GM23248 (cell line): ENCODE results near the gene TMEM250. TPM values are rescaled to one million over a fixed set of nuclear protein-coding genes. Genes with fewer than 3 reads are reported as not detected.

Experiments
- DNase-seq: peaks from one replicate; pipeline ENCODE4 v3.0.0-alpha.2; 2015
- H2AFZ ChIP-seq: fragments of 200-600 bp; sonication (generic); 2 replicates; pipeline ENCODE4 v1.6.1; 2016; ENCODE audit warnings: antibody characterized with exemption
- H3F3A ChIP-seq: fragments of 200-600 bp; sonication (generic); 2 replicates; pipeline ENCODE4 v1.6.1; 2016; ENCODE audit warnings: mild to moderate bottlenecking, antibody characterized with exemption, mixed run types; ENCODE audit not compliant: insufficient read depth
- H3K27ac ChIP-seq: fragments of 200-600 bp; sonication (generic); 2 replicates; pipeline ENCODE4 v1.5.1; 2016; ENCODE audit warnings: mild to moderate bottlenecking
- H3K27me3 ChIP-seq: fragments of 200-600 bp; sonication (generic); replicated peaks from 2 replicates; pipeline ENCODE4 v1.6.1; 2016; ENCODE audit warnings: mild to moderate bottlenecking; ENCODE audit not compliant: insufficient read depth
- H3K36me3 ChIP-seq: fragments of 200-600 bp; sonication (generic); 2 replicates; pipeline ENCODE4 v1.6.1; 2016; ENCODE audit warnings: low read depth, mild to moderate bottlenecking
- H3K4me1 ChIP-seq: fragments of 200-600 bp; sonication (generic); 2 replicates; pipeline ENCODE4 v1.6.1; 2016; ENCODE audit warnings: mild to moderate bottlenecking; ENCODE audit not compliant: insufficient read depth
- H3K4me2 ChIP-seq: fragments of 200-600 bp; sonication (generic); one replicate; pipeline ENCODE4 v1.6.1; 2016; ENCODE audit warnings: mild to moderate bottlenecking; ENCODE audit not compliant: unreplicated experiment
- H3K4me3 ChIP-seq: fragments of 200-600 bp; sonication (generic); 2 replicates; pipeline ENCODE4 v1.5.1; 2016; ENCODE audit warnings: mild to moderate bottlenecking
- H3K79me2 ChIP-seq: fragments of 200-600 bp; sonication (generic); 2 replicates; pipeline ENCODE4 v1.6.1; 2016; ENCODE audit warnings: mild to moderate bottlenecking; ENCODE audit not compliant: insufficient read depth
- H3K9ac ChIP-seq: fragments of 200-600 bp; sonication (generic); 2 replicates; pipeline ENCODE4 v1.6.1; 2016; ENCODE audit warnings: mild to moderate bottlenecking
- H3K9me2 ChIP-seq: fragments of 200-600 bp; sonication (generic); 2 replicates; pipeline ENCODE4 v1.6.1; 2016; ENCODE audit warnings: mixed run types, mild to moderate bottlenecking, moderate library complexity; ENCODE audit not compliant: insufficient read depth
- H3K9me3 ChIP-seq: fragments of 200-600 bp; sonication (generic); one replicate; pipeline ENCODE4 v1.6.1; 2017; ENCODE audit warnings: low read depth
- H4K20me1 ChIP-seq: fragments of 200-600 bp; sonication (generic); 2 replicates; pipeline ENCODE4 v1.6.0; 2016; ENCODE audit not compliant: insufficient read depth
- EZH2 ChIP-seq: fragments of 200-600 bp; sonication (generic); IDR thresholded peaks from 2 replicates; pipeline ENCODE4 v1.6.1; 2018; ENCODE audit warnings: antibody characterized with exemption, mild to moderate bottlenecking; ENCODE audit not compliant: insufficient read depth, poor library complexity, severe bottlenecking
- EZH2phosphoT487 ChIP-seq: fragments of 200-600 bp; sonication (generic); IDR thresholded peaks from 2 replicates; pipeline ENCODE4 v1.6.1; 2018; ENCODE audit warnings: antibody characterized with exemption, moderate library complexity, mild to moderate bottlenecking, low read depth; ENCODE audit not compliant: insufficient read depth
- WGBS, 2 experiments: methylation state at CpG; one replicate each; pipeline ENCODE4 v1.1.6; 2015 to 2017; ENCODE audit warnings: low lambda C conversion rate in 2 of 2, low coverage in 1 of 2; ENCODE audit errors: missing lambda C conversion rate in 2 of 2; 5-methylcytosine and 5-hydroxymethylcytosine counted together
- in situ Hi-C: fragments of 300-500 bp; cut with MboI; formaldehyde crosslinking; loops from 2 replicates; pipeline ENCODE4 v1.15.0; 2020
- polyA plus RNA-seq: library from polyadenylated mRNA; unstranded; fragments of >200 nt; fragmentation: Nextera tagmentation; extraction: Ambion mirVana; gene quantifications from 2 replicates; pipeline ENCODE4 v1.2.1, GENCODE V29; 2016
- total RNA-seq: library from RNA; depleted of rRNA; stranded (reverse); fragments of >200 nt; shearing (Covaris generic); gene quantifications from 2 replicates; pipeline ENCODE4 v1.2.3, GENCODE V29; 2014

Gene TMEM250
- total and polyA plus RNA-seq, 2 experiments from 2014 or later = 25.9 to 69.7 TPM

DNA sequence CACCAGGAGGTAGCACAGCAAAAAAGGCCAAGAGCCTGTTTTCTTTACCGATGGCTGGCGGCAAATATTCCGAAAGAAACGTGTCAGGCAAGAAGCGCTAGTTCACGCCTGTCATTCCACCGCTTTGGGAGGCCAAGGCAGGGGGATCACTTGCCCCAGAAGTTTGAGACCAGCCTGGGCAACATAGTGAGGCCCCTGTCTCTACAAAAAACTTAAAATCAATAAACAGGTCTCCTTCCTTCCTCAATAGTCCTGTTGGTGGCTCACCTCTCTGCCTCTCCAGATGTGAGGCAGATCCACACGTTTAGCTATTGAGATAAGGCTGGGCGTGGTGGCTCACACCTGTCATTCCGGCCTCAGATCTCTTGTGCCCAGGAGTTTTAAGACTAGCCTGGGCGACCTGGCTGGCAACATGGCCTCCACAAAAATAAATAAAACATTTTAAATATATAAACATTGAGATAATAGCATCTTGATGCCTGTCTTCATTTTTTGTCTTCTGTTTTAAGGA, 1.3 kb upstream of the TMEM250 start:
- Histone ChIP-seq H3K4me3 (peak overlapping the region; percentile 76), H3K79me2 (peaks cover 17% of the 10 kb centered on the region), H4K20me1 (no peaks in the 10 kb centered on the region), H3K9me2 (no peaks in the 10 kb centered on the region), H3K4me1 (peaks cover 5% of the 10 kb centered on the region; the same call in 1 of the 2 replicates), H3K27me3 (no peaks in the 10 kb centered on the region), H3K27ac (peak overlapping the region; percentile 71), H2AFZ (peak overlapping the region; percentile 46), H3F3A (no peaks in the 10 kb centered on the region), H3K9me3 (no peaks in the 10 kb centered on the region), H3K36me3 (no peaks in the 10 kb centered on the region), H3K4me2 (peak overlapping the region; percentile 79), H3K9ac (peak overlapping the region; percentile 84)
- DNase-seq = no peak
- TF ChIP-seq EZH2 (no peak), EZH2phosphoT487 (no peak)
- whole genome bisulfite sequencing, 2 experiments = 38 to 44% methylated on average over 11 of the region's 11 CpGs
- in situ Hi-C loops = loop anchor here (5.0 kb wide), 1 partner anchor 153 kb away; no protein-coding TSS in a partner anchor

GRCh38 chr9:136119061-136119882, 597 bp upstream of the TMEM250 start:
- Histone ChIP-seq H3F3A (no peaks in the 10 kb centered on the region), H2AFZ (peak overlapping the region; percentile 46), H3K36me3 (no peaks in the 10 kb centered on the region), H3K27me3 (no peaks in the 10 kb centered on the region), H3K4me1 (peaks cover 5% of the 10 kb centered on the region; the same call in 1 of the 2 replicates), H3K79me2 (peaks cover 17% of the 10 kb centered on the region), H3K4me3 (peak overlapping the region; percentile 76), H4K20me1 (no peaks in the 10 kb centered on the region), H3K9me2 (no peaks in the 10 kb centered on the region), H3K4me2 (peak overlapping the region; percentile 79), H3K9me3 (no peaks in the 10 kb centered on the region), H3K9ac (peak overlapping the region; percentile 84), H3K27ac (peak overlapping the region; percentile 71)
- DNase-seq = peak; percentile 70
- no peak for TF ChIP-seq EZH2phosphoT487
- TF ChIP-seq EZH2 = no peak
- in situ Hi-C loops = no loop called here
- WGBS, 2 experiments = 0 to 2% methylated on average over 28 to 61 of the region's 64 CpGs

- peaks cover 5% of the 10 kb centered on the region; the same call in 1 of the 2 replicates for H3K4me1 ChIP-seq
- H3K9me3 ChIP-seq = no peaks in the 10 kb centered on the region
- no peaks in the 10 kb centered on the region for H3K9me2 ChIP-seq
- H4K20me1 ChIP-seq = no peaks in the 10 kb centered on the region
- TF ChIP-seq EZH2phosphoT487 = no peak
- no peak for TF ChIP-seq EZH2
- DNase-seq = peak; percentile 57
- 0 out of 2 replicates have a peak, but pooled peaks cover 5% of the 10 kb centered on the region for H3F3A ChIP-seq
- peak overlapping the region; percentile 16; the same call in 1 of the 2 replicates for H2AFZ ChIP-seq
- H3K4me2 ChIP-seq = peak overlapping the region; percentile 84
- H3K79me2 ChIP-seq = peaks cover 17% of the 10 kb centered on the region
- H3K36me3 ChIP-seq = no peaks in the 10 kb centered on the region
- H3K27me3 ChIP-seq = no peaks in the 10 kb centered on the region
- in situ Hi-C loops = no loop called here
- peak overlapping the region; percentile 84 for H3K9ac ChIP-seq
- H3K27ac ChIP-seq = peak overlapping the region; percentile 71
- H3K4me3 ChIP-seq = peak overlapping the region; percentile 76
- 0 to 2% methylated on average over 20 to 33 of the region's 36 CpGs for WGBS, 2 experiments
These were observed 757 bp downstream of the TMEM250 start for GRCh38 chr9:136117916-136118319.

- peak overlapping the region; percentile 76 for H3K4me3 ChIP-seq
- no peaks in the 10 kb centered on the region for H4K20me1 ChIP-seq
- no peaks in the 10 kb centered on the region for H3K9me3 ChIP-seq
- H3K4me1 ChIP-seq = peaks cover 5% of the 10 kb centered on the region; the same call in 1 of the 2 replicates
- H3F3A ChIP-seq = 0 out of 2 replicates have a peak, but pooled peaks cover 6% of the 10 kb centered on the region
- 44 to 49% methylated on average over 22 to 23 of the region's 23 CpGs for WGBS, 2 experiments
- peak overlapping the region; percentile 71 for H3K27ac ChIP-seq
- no peaks in the 10 kb centered on the region for H3K36me3 ChIP-seq
- no peak for DNase-seq
- TF ChIP-seq EZH2phosphoT487 (no peak), EZH2 (no peak)
- H3K9me2 ChIP-seq = no peaks in the 10 kb centered on the region
- H3K79me2 ChIP-seq = peaks cover 17% of the 10 kb centered on the region
- peak overlapping the region; percentile 16; the same call in 1 of the 2 replicates for H2AFZ ChIP-seq
- peak overlapping the region; percentile 84 for H3K9ac ChIP-seq
- no peaks in the 10 kb centered on the region for H3K27me3 ChIP-seq
- in situ Hi-C loops = no loop called here
- H3K4me2 ChIP-seq = peak overlapping the region; percentile 84
These were observed 1.3 kb downstream of the TMEM250 start for GRCh38 chr9:136117291-136117915.
